Esophagus muscularis mucosa (tissue), 4 donors: ENCODE data around the gene UGT1A6. TPM values are rescaled to one million over a fixed set of nuclear protein-coding genes. Genes with fewer than 3 reads are reported as not detected.

Source experiments
- DNase-seq: peaks from one replicate; pipeline ENCODE4 v3.0.0-alpha.2; 2017; ENCODE audit errors: extremely low spot score
- H3K27ac ChIP-seq, 4 donors: fragments of 200-600 bp; sonication (generic); replicated peaks in 1 of 4; 1 replicate in 3 of 4; 2 replicates in 1 of 4; pipeline ENCODE4 v1.5.1; 2016 to 2019; ENCODE audit warnings: mild to moderate bottlenecking in 1 of 4
- H3K27me3 ChIP-seq, 4 donors: fragments of 200-600 bp; sonication (generic); one replicate each; pipeline versions ENCODE4 v1.5.1 to v1.6.0; 2016 to 2019
- H3K36me3 ChIP-seq, 4 donors: fragments of 200-600 bp; sonication (generic); one replicate each; pipeline ENCODE4 v1.5.1; 2016 to 2019
- H3K4me1 ChIP-seq, 4 donors: fragments of 200-600 bp; sonication (generic); one replicate each; pipeline ENCODE4 v1.5.1; 2016 to 2019
- H3K4me3 ChIP-seq, 4 donors: fragments of 200-600 bp; sonication (generic); 1 replicate in 2 of 4; 2 replicates in 2 of 4; pipeline ENCODE4 v1.5.1; 2016 to 2019; ENCODE audit warnings: mild to moderate bottlenecking in 4 of 4, moderate library complexity in 1 of 4
- H3K9me3 ChIP-seq, 4 donors: fragments of 200-600 bp; sonication (generic); 1 replicate in 3 of 4; 2 replicates in 1 of 4; pipeline ENCODE4 v1.5.1; 2016 to 2019
- EP300 ChIP-seq: sonication (generic); formaldehyde crosslinking; IDR thresholded peaks from one replicate; pipeline ENCODE4 v1.6.1; 2017; ENCODE audit warnings: antibody characterized with exemption
- POLR2A ChIP-seq: fragments of 450-650 bp; IDR thresholded peaks from one replicate; pipeline ENCODE4 v1.6.1; 2017; ENCODE audit warnings: antibody characterized with exemption, moderate library complexity, mild to moderate bottlenecking, low read depth
- POLR2AphosphoS5 ChIP-seq, 2 donors: sonication (generic); formaldehyde crosslinking; IDR thresholded peaks; one replicate each; pipeline ENCODE4 v1.6.1; 2017; ENCODE audit warnings: antibody characterized with exemption in 2 of 2
- WGBS: methylation state at CpG from one replicate; pipeline ENCODE4 v1.1.5; 2018; 5-methylcytosine and 5-hydroxymethylcytosine counted together
- intact Hi-C: fragments of 100-400 bp; cut with DNase I; formaldehyde crosslinking; loops from one replicate; pipeline ENCODE4 v1.15.1; 2023
- total RNA-seq, 4 donors: library from RNA; depleted of rRNA; stranded (reverse); fragments of >200 nt; gene quantifications; one replicate each; pipeline versions ENCODE4 v1.1.0 to v1.2.1, GENCODE V29; 2016
- TF ChIP-seq, protein P1 (sequence below), 3 experiments: fragments of 200-600 bp in 2 of 3; fragments of 450-650 bp in 1 of 3; sonication (generic) in 2 of 3; IDR thresholded peaks; one replicate each; pipeline ENCODE4 v1.5.1; 2017 to 2019; ENCODE audit warnings: antibody characterized with exemption in 3 of 3, mild to moderate bottlenecking in 2 of 3, moderate library complexity in 1 of 3

UGT1A6 gene
- total RNA-seq, 4 donors from 2014 or later: not detected

DNA sequence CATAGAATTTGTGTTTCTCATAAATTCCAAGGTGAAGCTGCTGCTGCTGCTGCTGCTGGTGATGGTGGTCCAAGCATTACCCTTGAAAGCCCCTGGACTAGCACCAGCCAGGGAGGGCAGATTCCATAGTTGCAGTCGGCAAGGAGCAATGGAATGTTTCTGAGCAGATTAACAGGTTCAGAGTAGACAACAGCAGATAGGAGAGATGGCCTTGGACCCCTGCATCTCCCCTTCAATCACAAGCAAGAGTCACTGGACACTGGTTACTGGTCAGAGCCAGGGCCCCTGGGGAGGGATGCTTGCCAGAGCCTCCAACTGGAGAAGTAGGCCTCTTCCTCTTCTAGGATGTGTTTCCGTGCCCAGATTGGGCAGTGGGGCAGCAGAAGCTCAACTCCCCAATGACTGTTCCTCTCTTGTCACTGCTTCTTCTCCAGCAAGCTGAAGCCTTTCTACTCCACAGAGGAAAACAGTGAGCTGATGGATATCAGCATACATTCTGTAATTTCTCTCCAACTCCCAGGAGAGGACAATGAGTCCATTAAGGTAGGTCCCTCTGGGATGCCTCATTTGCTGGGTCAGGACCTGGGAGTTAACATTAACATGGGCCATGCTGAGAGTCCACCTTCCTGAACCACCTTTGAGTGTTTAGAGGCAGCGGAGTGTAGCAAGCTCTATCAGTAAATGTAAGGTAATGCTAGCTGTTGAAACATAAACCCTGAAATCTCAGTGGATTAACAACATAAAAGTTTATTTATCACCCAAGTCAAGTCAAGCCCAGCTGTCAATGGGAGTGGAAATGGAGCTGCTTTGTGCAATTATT, 120.8 kb downstream of the UGT1A6 start:
- Histone ChIP-seq H3K4me1 (no peaks in the 10 kb centered on the region), H3K27me3 (peaks cover 0 to 3% (median 0%) of the 10 kb centered on the region in 4 donors), H3K27ac (no peak overlapping the region), H3K9me3 (no peaks in the 10 kb centered on the region), H3K4me3 (no peak overlapping the region), H3K36me3 (no peaks in the 10 kb centered on the region)
- 69% methylated on average over 3 of the region's 3 CpGs for WGBS
- intact Hi-C loops: no loop called here
- TF ChIP-seq POLR2A (no peak), POLR2AphosphoS5 (IDR thresholded peaks at IDR 0.05) (no peak), EP300 (no peak)
- TF ChIP-seq, protein P1, sequence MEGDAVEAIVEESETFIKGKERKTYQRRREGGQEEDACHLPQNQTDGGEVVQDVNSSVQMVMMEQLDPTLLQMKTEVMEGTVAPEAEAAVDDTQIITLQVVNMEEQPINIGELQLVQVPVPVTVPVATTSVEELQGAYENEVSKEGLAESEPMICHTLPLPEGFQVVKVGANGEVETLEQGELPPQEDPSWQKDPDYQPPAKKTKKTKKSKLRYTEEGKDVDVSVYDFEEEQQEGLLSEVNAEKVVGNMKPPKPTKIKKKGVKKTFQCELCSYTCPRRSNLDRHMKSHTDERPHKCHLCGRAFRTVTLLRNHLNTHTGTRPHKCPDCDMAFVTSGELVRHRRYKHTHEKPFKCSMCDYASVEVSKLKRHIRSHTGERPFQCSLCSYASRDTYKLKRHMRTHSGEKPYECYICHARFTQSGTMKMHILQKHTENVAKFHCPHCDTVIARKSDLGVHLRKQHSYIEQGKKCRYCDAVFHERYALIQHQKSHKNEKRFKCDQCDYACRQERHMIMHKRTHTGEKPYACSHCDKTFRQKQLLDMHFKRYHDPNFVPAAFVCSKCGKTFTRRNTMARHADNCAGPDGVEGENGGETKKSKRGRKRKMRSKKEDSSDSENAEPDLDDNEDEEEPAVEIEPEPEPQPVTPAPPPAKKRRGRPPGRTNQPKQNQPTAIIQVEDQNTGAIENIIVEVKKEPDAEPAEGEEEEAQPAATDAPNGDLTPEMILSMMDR (IDR thresholded peaks at IDR 0.05): no peak
- DNase-seq: no peak

DNA sequence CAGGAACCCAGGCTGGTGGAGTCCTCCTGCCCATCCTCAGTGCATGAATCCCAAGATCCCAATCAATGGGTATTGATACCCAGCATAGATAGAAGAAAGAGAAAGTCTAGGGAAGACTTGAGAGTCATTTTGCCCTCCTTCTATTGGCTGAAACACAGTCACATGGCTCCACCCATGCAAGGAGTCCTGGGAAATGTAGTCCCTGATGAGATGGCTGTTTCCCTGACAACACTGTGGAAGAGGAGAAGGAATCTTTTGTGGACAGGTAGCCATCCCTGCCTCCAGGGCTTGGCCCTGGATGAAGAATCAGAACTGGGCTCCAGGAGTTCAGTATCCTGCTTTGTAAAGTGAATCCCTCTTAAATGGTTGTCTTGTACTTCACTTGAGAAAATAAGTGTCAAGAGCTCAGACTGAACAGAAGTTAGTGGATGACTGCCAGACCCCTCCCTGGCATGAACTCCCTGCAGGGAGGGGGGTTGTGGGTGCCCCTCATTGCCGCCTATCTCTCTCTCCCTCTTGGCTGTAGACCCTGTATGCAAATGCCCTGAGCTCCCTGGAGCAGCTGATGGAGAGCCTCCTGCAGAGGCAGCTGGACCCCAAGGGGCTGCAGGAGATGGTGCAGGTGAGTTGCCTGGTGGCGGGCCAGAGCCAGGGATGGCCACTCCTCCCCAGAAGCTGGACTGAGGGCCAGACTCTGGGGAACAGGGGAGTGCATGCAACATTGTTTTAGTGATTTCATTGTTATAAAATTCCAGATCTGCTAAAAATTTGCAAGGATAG, 121.6 kb downstream of the UGT1A6 start:
- H3K27me3 ChIP-seq: peaks cover 0 to 5% (median 0%) of the 10 kb centered on the region in 4 donors
- no peaks in the 10 kb centered on the region for H3K36me3 ChIP-seq
- 30% methylated on average over 2 of the region's 2 CpGs for WGBS
- intact Hi-C loops: no loop called here
- no peak for TF ChIP-seq POLR2A
- TF ChIP-seq, protein P1 (IDR thresholded peaks at IDR 0.05): no peak
- TF ChIP-seq POLR2AphosphoS5 (IDR thresholded peaks at IDR 0.05): no peak
- TF ChIP-seq EP300: no peak
- no peaks in the 10 kb centered on the region for H3K4me1 ChIP-seq
- no peaks in the 10 kb centered on the region for H3K9me3 ChIP-seq
- no peak for DNase-seq
- H3K27ac ChIP-seq: no peak overlapping the region
- no peak overlapping the region for H3K4me3 ChIP-seq

DNA sequence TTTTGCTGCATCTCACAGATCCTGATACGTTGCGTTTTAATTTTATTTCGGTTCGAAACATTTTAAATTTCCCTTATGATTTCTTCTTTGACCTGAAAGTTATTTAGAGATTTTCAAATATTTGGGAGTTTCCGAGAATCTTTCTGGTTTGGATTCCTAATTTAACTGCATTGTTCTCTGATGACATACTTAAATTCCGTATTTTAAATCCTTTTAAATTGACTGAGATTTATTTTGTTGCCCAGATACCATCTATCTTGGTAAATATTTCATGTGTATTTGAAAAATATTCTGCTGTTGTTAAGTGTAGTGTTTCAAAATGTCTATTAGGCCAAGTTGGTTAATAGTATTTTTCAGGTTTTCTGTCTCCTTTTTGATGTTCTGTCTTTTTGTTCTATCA, 123.2 kb downstream of the UGT1A6 start:
- Histone ChIP-seq H3K4me1 (no peaks in the 10 kb centered on the region), H3K36me3 (no peaks in the 10 kb centered on the region), H3K27ac (no peak overlapping the region), H3K4me3 (no peak overlapping the region), H3K27me3 (peaks cover 0 to 5% (median 0%) of the 10 kb centered on the region in 4 donors), H3K9me3 (no peaks in the 10 kb centered on the region)
- intact Hi-C loops: no loop called here
- 72% methylated on average over 6 of the region's 6 CpGs for WGBS
- TF ChIP-seq, protein P1 (IDR thresholded peaks at IDR 0.05): no peak
- TF ChIP-seq POLR2AphosphoS5 (IDR thresholded peaks at IDR 0.05) (no peak), EP300 (no peak), POLR2A (no peak)
- DNase-seq: no peak

DNA sequence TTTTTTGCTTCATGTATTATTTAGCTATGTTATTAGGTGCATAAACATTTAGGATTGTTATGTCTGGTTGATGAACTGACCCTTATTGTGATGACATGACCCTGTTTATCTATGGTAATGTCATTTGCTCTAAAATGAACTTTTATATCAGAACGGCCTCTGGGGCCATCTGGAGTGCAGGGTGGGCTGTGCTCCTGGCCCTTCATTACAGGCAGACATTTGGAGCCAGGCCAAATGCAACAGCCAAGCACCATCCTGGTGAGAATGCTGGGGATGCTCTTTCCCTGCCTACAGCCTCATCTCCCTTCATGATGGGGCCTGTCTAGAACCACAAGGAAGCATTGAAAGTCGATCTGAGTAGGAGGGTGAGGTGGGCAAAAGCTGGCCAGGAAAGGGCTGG, 123.6 kb downstream of the UGT1A6 start:
- Histone ChIP-seq H3K4me1 (no peaks in the 10 kb centered on the region), H3K4me3 (no peak overlapping the region), H3K9me3 (no peaks in the 10 kb centered on the region), H3K27me3 (peaks cover 0 to 5% (median 0%) of the 10 kb centered on the region in 4 donors), H3K27ac (no peak overlapping the region), H3K36me3 (no peaks in the 10 kb centered on the region)
- 29% methylated on average over 2 of the region's 2 CpGs for WGBS
- no peak for DNase-seq
- intact Hi-C loops: no loop called here
- TF ChIP-seq, protein P1 (IDR thresholded peaks at IDR 0.05): no peak
- TF ChIP-seq POLR2A (no peak), POLR2AphosphoS5 (IDR thresholded peaks at IDR 0.05) (no peak), EP300 (no peak)
